Common myeloid progenitor, CD34-positive (primary cell): ENCODE measurements around the gene MICU1.

Experiments used
- CTCF ChIA-PET: fragments of 350-600 bp; sonication (Branson Sonifier 250); formaldehyde crosslinking; loops from one replicate; lab custom pipeline; 2021; ENCODE audit warnings: antibody characterized with exemption; lab: Charles Lee
- POLR2A ChIA-PET: fragments of 350-600 bp; sonication (Branson Sonifier 250); formaldehyde crosslinking; loops from one replicate; lab custom pipeline; 2021; ENCODE audit warnings: antibody characterized with exemption; lab: Charles Lee
- DNase-seq, 3 donors: peaks; one replicate each; pipeline versions ENCODE4 v3.0.0 to v3.0.0-alpha.2; 2013
- H3K27ac ChIP-seq, 2 experiments: 1 replicate in 1 of 2; 2 replicates in 1 of 2; pipeline ENCODE4 v1.7.0; 2013; ENCODE audit warnings: inconsistent platforms in 2 of 2, low read length in 2 of 2, mild to moderate bottlenecking in 2 of 2, low read depth in 1 of 2, moderate library complexity in 1 of 2; ENCODE audit not compliant: severe bottlenecking in 2 of 2, insufficient read depth in 1 of 2, poor library complexity in 1 of 2
- H3K27me3 ChIP-seq, 5 experiments: replicated peaks in 2 of 5; 1 replicate in 3 of 5; 2 replicates in 2 of 5; pipeline versions ENCODE4 v1.6.1 to v1.7.0; 2013; ENCODE audit warnings: low read length in 4 of 5, mild to moderate bottlenecking in 2 of 5, moderate library complexity in 2 of 5, inconsistent platforms in 1 of 5; ENCODE audit not compliant: insufficient read depth in 5 of 5, control insufficient read depth in 4 of 5
- H3K36me3 ChIP-seq, 4 experiments: 1 replicate in 2 of 4; 2 replicates in 2 of 4; pipeline versions ENCODE4 v1.6.1 to v1.7.0; 2013; ENCODE audit warnings: low read length in 3 of 4, control low read depth in 1 of 4, mild to moderate bottlenecking in 1 of 4; ENCODE audit not compliant: control insufficient read depth in 4 of 4, insufficient read depth in 4 of 4
- H3K4me1 ChIP-seq, 4 experiments: 1 replicate in 3 of 4; 2 replicates in 1 of 4; pipeline versions ENCODE4 v1.6.1 to v1.7.1; 2013; ENCODE audit warnings: low read length in 3 of 4, mild to moderate bottlenecking in 3 of 4, control low read depth in 1 of 4, inconsistent platforms in 1 of 4, moderate library complexity in 1 of 4; ENCODE audit not compliant: control insufficient read depth in 4 of 4, insufficient read depth in 4 of 4; ENCODE audit errors: control extremely low read depth in 1 of 4
- H3K4me3 ChIP-seq, 7 experiments: 1 replicate in 4 of 7; 2 replicates in 3 of 7; pipeline versions ENCODE4 v1.5.1 to v1.7.0; 2013; ENCODE audit warnings: mild to moderate bottlenecking in 7 of 7, low read length in 6 of 7, moderate library complexity in 6 of 7, inconsistent platforms in 2 of 7, low read depth in 2 of 7, control low read depth in 1 of 7; ENCODE audit not compliant: insufficient read depth in 4 of 7, control insufficient read depth in 1 of 7; ENCODE audit errors: extremely low read depth in 1 of 7
- H3K9me3 ChIP-seq, 5 experiments: 1 replicate in 4 of 5; 2 replicates in 1 of 5; pipeline versions ENCODE4 v1.6.1 to v1.7.1; 2013; ENCODE audit warnings: low read length in 4 of 5, mild to moderate bottlenecking in 2 of 5, inconsistent platforms in 1 of 5, low read depth in 1 of 5, moderate library complexity in 1 of 5; ENCODE audit not compliant: control insufficient read depth in 4 of 5, insufficient read depth in 2 of 5; ENCODE audit errors: control extremely low read depth in 1 of 5
- WGBS: methylation state at CpG from one replicate; pipeline ENCODE4 v1.1.5; 2013; ENCODE audit not compliant: insufficient coverage; 5-methylcytosine and 5-hydroxymethylcytosine counted together

MICU1 gene

DNA sequence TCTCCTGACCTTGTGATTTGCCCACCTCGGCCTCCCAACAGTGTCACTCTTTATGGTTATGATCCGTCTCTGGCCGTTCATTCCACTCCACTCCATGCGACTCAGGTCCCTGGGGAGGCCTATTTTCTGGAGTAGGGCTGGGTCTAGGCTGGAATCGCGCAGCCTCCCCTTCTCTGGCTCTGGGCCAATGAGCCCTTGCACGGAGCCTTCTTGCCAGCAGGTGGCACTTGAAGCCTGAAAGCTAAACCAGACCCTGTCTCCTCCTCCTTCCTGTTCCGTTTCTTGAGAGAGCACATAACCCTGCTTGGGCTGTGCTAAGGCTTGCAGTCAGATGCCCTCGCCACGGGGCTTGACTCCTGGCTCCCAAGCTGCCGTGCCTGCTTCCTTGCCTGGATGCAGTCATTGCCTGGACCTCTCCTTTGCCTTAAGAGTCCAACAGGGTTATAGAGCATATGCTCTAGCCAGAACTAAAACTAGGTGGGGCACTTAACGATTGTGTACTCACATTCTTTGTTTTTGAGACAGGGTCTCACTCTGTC is 261.6 kb downstream of the MICU1 start:
- ChIA-PET POLR2A (interaction anchor here (0.6 to 1.0 kb wide), 3 partner anchors 329 to 470 kb away, joined by 4 to 5 read pairs (median 4); no protein-coding TSS in a partner anchor), CTCF (interaction anchor here (0.6 to 5.0 kb wide), 19 partner anchors 9 to 700 kb away, joined by 3 to 67 read pairs (median 5); partner anchors contain the start of gene DNAJB12)

DNA sequence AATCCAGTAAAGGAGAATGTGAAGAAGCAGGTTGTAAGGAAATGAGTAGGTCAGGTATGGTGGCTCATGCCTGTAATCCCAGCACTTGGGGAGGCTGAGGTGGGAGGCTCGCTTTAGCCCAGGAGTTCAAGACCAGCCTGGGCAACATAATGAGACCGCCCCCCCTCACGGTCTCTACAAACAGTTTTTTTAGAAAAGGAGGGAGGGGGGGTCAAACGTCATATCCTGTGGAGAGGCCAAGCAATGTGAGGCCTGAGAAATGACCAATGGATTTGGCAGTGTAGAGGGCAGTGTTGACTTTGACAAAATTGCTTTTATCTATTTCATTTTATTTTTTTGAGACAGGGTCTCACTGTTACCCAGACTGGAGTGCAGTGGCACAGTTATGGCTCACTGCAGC is 268.9 kb downstream of the MICU1 start:
- no peak overlapping the region for H3K4me3 ChIP-seq
- H3K4me1 ChIP-seq, result peaks cover 4 to 17% (median 11%) of the 10 kb centered on the region in 4 experiments
- H3K27me3 ChIP-seq, result no peaks in the 10 kb centered on the region
- no peaks in the 10 kb centered on the region for H3K9me3 ChIP-seq
- 100% methylated on average over 3 of the region's 4 CpGs for WGBS
- CTCF ChIA-PET, result no interaction called here
- H3K36me3 ChIP-seq, result peaks cover 0 to 13% (median 3%) of the 10 kb centered on the region in 4 experiments
- DNase-seq, result no peak
- no peak overlapping the region for H3K27ac ChIP-seq
- POLR2A ChIA-PET, result no interaction called here

More for the DNA sequence above, 261.6 kb downstream of the MICU1 start:
- Histone ChIP-seq H3K4me3 (peak overlapping the region in 2 of 7 experiments; percentile 55 to 61), H3K9me3 (no peaks in the 10 kb centered on the region), H3K27me3 (no peaks in the 10 kb centered on the region), H3K27ac (no peak overlapping the region), H3K4me1 (peaks cover 0 to 9% (median 7%) of the 10 kb centered on the region in 4 experiments), H3K36me3 (peaks cover 2 to 24% (median 12%) of the 10 kb centered on the region in 4 experiments)
- 9% methylated on average over 9 of the region's 12 CpGs for WGBS
- DNase-seq, result peak; percentile 88 to 94 (median 92)

GRCh38 chr10:72356115-72356514 is 269.8 kb downstream of the MICU1 start:
- ChIA-PET POLR2A (no interaction called here), CTCF (no interaction called here)
- WGBS, result 98% methylated on average over 6 of the region's 6 CpGs
- Histone ChIP-seq H3K9me3 (no peaks in the 10 kb centered on the region), H3K4me1 (peaks cover 4 to 17% (median 11%) of the 10 kb centered on the region in 4 experiments), H3K36me3 (peaks cover 3 to 22% (median 5%) of the 10 kb centered on the region in 4 experiments), H3K27me3 (no peaks in the 10 kb centered on the region), H3K4me3 (no peak overlapping the region), H3K27ac (no peak overlapping the region)
- DNase-seq, result no peak

GRCh38 chr10:72355214-72355555 is 270.7 kb downstream of the MICU1 start:
- H3K27me3 ChIP-seq, result no peaks in the 10 kb centered on the region

GRCh38 chr10:72354356-72355213 is 271.3 kb downstream of the MICU1 start, which contains the start of gene DNAJB12:
DNAJB12 (minus strand) TSS chr10:72354919; CDS start chr10:72354897, 22 bp downstream.
- ChIA-PET POLR2A (interaction anchor here (0.5 to 1.6 kb wide), 3 partner anchors 26 to 94 kb away, joined by 3 read pairs; no protein-coding TSS in a partner anchor), CTCF (interaction anchor here (2.0 kb wide), 1 partner anchor 10 kb away, joined by 8 read pairs; no protein-coding TSS in a partner anchor)
- 0% methylated on average over 48 of the region's 74 CpGs for WGBS

More at GRCh38 chr10:72355214-72355555, 270.7 kb downstream of the MICU1 start:
- WGBS, result 47% methylated on average over 6 of the region's 7 CpGs
- POLR2A ChIA-PET, result interaction anchor here (0.5 to 1.6 kb wide), 2 partner anchors 26 to 94 kb away, joined by 3 read pairs; no protein-coding TSS in a partner anchor
- H3K4me3 ChIP-seq, result peak overlapping the region; percentile 71 to 100 (median 93)
- H3K4me1 ChIP-seq, result peaks cover 4 to 17% (median 11%) of the 10 kb centered on the region in 4 experiments
- peaks cover 3 to 30% (median 10%) of the 10 kb centered on the region in 4 experiments for H3K36me3 ChIP-seq
- no peaks in the 10 kb centered on the region for H3K9me3 ChIP-seq
- H3K27ac ChIP-seq, result peak overlapping the region; percentile 95 to 97
- no peak for DNase-seq
- CTCF ChIA-PET, result interaction anchor here (2.0 kb wide), 1 partner anchor 9 kb away, joined by 8 read pairs; no protein-coding TSS in a partner anchor

DNA sequence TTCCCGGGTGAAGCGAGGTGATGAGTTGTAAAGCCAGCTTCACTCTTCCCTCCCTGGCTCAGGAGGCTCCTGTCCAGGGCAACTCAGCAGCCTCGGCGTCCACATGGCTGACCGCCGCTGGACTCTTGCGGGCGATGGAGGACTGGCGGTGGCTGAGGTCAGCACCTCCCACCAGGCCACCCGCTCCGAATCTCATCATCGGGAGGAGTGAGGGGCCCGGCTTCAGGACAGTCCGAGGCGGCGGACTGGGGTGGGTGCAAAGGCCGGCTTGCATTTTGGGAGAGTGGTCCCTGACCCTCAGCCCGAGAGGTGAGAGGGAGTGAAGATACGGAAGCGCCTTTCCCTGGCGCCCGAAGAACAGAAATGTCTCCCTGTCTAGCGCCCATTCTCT is 271.9 kb downstream of the MICU1 start:
- H3K4me3 ChIP-seq, result peak overlapping the region; percentile 71 to 100 (median 93)
- WGBS, result 0% methylated on average over 13 of the region's 23 CpGs
- peaks cover 3 to 40% (median 14%) of the 10 kb centered on the region in 4 experiments for H3K36me3 ChIP-seq
- CTCF ChIA-PET, result interaction anchor here (1.1 to 2.0 kb wide), 3 partner anchors 10 to 12 kb away, joined by 3 to 8 read pairs (median 4); no protein-coding TSS in a partner anchor
- no peaks in the 10 kb centered on the region for H3K9me3 ChIP-seq
- no peaks in the 10 kb centered on the region for H3K27me3 ChIP-seq
- peak overlapping the region; percentile 95 to 97 for H3K27ac ChIP-seq
- POLR2A ChIA-PET, result interaction anchor here (0.7 to 1.6 kb wide), 2 partner anchors 25 to 65 kb away, joined by 3 read pairs; no protein-coding TSS in a partner anchor
- no peak for DNase-seq
- peaks cover 4 to 17% (median 11%) of the 10 kb centered on the region in 4 experiments for H3K4me1 ChIP-seq

More at GRCh38 chr10:72354356-72355213, 271.3 kb downstream of the MICU1 start, which contains the start of gene DNAJB12:
- DNase-seq, result peak; percentile 95 to 97 (median 97)
- Histone ChIP-seq H3K4me3 (peak within 1 kb of the TSS; percentile 71 to 100 (median 93)), H3K4me1 (peaks cover 4 to 17% (median 11%) of the 10 kb centered on the region in 4 experiments), H3K36me3 (peaks cover 3 to 34% (median 12%) of the 10 kb centered on the region in 4 experiments), H3K9me3 (no peaks in the 10 kb centered on the region), H3K27ac (peak within 1 kb of the TSS; percentile 95 to 97), H3K27me3 (no peaks in the 10 kb centered on the region)
